Muscle of leg (tissue), 11 donors: ENCODE measurements around the gene ARTN. TPM values are rescaled to one million over a fixed set of nuclear protein-coding genes. Genes with fewer than 3 reads are reported as not detected.

Source experiments
- DNase-seq: peaks from one replicate; pipeline ENCODE4 v3.0.0; 2013
- H3K27ac ChIP-seq: one replicate; pipeline ENCODE4 v1.5.1; 2013; ENCODE audit warnings: mild to moderate bottlenecking, low read length, control low read depth
- H3K27me3 ChIP-seq: one replicate; pipeline ENCODE4 v1.6.1; 2013; ENCODE audit warnings: low read length; ENCODE audit not compliant: control insufficient read depth, insufficient read depth
- H3K36me3 ChIP-seq: one replicate; pipeline ENCODE4 v1.6.1; 2013; ENCODE audit warnings: low read length; ENCODE audit not compliant: control insufficient read depth, insufficient read depth
- H3K4me1 ChIP-seq: one replicate; pipeline ENCODE4 v1.6.1; 2013; ENCODE audit warnings: low read length; ENCODE audit not compliant: control insufficient read depth, insufficient read depth
- H3K4me3 ChIP-seq: one replicate; pipeline ENCODE4 v1.5.1; 2013; ENCODE audit warnings: low read length, control low read depth
- H3K9me3 ChIP-seq: replicated peaks from 2 replicates; pipeline ENCODE4 v1.6.1; 2013; ENCODE audit warnings: low read depth, low read length; ENCODE audit not compliant: control insufficient read depth
- WGBS: methylation state at CpG from one replicate; pipeline ENCODE4 v1.1.5; 2013; ENCODE audit warnings: missing lambda C conversion rate; ENCODE audit not compliant: insufficient coverage; 5-methylcytosine and 5-hydroxymethylcytosine counted together
- polyA plus RNA-seq, 8 donors: library from polyadenylated mRNA; unstranded; fragments of 120-200 nt; gene quantifications; one replicate each; pipeline versions ENCODE4 v1.2.1 to v1.2.3, GENCODE V29; 2013; ENCODE audit warnings: inconsistent platforms in 1 of 8, low replicate concordance in 1 of 8; ENCODE audit not compliant: insufficient read length in 8 of 8, insufficient read depth in 1 of 8
- total RNA-seq: library from RNA; stranded (reverse); fragments of 120-200 nt; gene quantifications from one replicate; pipeline ENCODE4 v1.2.4, GENCODE V29; 2013

The ARTN gene
- total and polyA plus RNA-seq, 9 donors: 0.49 to 2.4 (median 1.2) TPM

DNA sequence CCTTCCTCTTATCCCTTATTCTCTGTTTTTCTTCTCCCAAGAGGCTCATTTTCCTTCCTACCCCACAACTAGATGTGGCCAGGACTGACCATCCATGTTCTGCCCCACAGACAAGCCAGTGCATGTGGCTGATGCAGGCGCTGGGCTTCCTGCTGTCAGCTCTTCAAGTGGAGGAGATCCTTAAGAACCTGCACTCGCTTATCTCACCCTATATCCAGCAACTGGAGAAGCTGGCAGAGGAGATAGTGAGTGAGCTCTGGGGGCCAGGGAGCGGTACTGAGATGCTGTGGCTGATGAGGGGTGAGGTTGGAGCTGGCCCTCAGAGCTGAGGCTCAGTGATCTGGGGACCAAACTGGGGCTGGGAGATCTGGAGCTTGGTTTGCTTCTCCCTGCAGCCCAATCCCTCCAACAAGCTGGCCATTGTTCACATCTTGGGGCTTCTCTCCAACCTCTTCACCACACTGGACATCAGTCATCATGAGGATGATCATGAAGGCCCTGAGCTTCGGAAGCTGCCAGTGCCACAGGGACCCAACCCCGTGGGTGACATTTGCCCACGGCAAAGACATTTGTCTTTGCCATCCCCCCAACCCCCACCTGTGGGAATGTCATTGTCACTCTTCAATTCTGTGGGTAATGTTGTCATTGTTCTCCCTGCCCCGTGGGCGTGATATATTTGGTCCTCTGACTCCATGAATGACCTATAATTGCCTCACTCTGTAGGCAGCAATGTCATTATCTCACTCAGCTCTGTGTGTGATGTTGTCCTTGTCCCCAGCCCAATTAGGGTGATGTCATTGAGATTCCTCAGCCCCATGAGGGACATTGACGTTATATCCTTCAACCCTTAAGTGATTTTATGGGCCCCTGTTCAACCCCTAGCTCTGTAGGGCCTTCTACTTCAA lies 25.0 kb downstream of the ARTN start:
- H3K27ac ChIP-seq: no peak overlapping the region

DNA sequence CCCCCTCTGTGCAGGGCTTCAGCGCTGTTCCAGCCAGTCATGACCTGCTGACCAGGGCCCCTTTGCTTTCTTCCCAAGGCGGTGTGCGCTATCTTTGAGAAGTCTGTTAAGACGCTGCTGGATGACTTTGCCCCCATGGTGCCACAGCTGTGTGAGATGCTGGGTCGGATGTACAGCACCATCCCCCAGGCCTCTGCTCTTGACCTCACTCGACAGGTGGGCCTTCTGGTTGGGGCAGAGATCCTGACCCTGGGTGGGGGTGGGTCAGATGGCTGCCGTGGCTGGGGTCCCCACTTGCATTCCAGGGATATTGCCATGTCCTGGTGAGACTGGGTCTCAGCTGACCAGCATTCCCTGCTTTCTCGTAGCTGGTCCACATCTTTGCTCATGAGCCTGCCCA lies 27.2 kb downstream of the ARTN start:
- H3K27me3 ChIP-seq: no peaks in the 10 kb centered on the region
- DNase-seq: no peak
- H3K27ac ChIP-seq: no peak overlapping the region
- H3K4me3 ChIP-seq: no peak overlapping the region
- peaks cover 88% of the 10 kb centered on the region for H3K36me3 ChIP-seq
- no peaks in the 10 kb centered on the region for H3K9me3 ChIP-seq
- H3K4me1 ChIP-seq: no peaks in the 10 kb centered on the region
- 84% methylated on average over 4 of the region's 8 CpGs for WGBS

More for the DNA sequence above, 25.0 kb downstream of the ARTN start:
- Histone ChIP-seq H3K4me1 (no peaks in the 10 kb centered on the region), H3K9me3 (no peaks in the 10 kb centered on the region), H3K4me3 (no peak overlapping the region), H3K27me3 (no peaks in the 10 kb centered on the region), H3K36me3 (peaks cover 80% of the 10 kb centered on the region)
- DNase-seq: no peak
- WGBS: no CpG with 5 or more reads among the region's 9 CpGs

- Histone ChIP-seq H3K9me3 (no peaks in the 10 kb centered on the region), H3K27me3 (no peaks in the 10 kb centered on the region), H3K4me3 (no peak overlapping the region), H3K36me3 (peaks cover 85% of the 10 kb centered on the region), H3K27ac (no peak overlapping the region), H3K4me1 (no peaks in the 10 kb centered on the region)
- no peak for DNase-seq
- WGBS: 89% methylated on average over 3 of the region's 3 CpGs
Measured at GRCh38 chr1:43961692-43962091, 28.1 kb downstream of the ARTN start.

- no peaks in the 10 kb centered on the region for H3K9me3 ChIP-seq
- no peaks in the 10 kb centered on the region for H3K4me1 ChIP-seq
Measured at GRCh38 chr1:43962324-43962723, 28.7 kb downstream of the ARTN start.

GRCh38 chr1:43963006-43963405 lies 29.4 kb downstream of the ARTN start:
- WGBS: 93% methylated on average over 3 of the region's 3 CpGs
- DNase-seq: no peak
- H3K4me3 ChIP-seq: no peak overlapping the region
- H3K4me1 ChIP-seq: no peaks in the 10 kb centered on the region
- H3K27ac ChIP-seq: no peak overlapping the region
- H3K9me3 ChIP-seq: no peaks in the 10 kb centered on the region
- H3K36me3 ChIP-seq: peaks cover 83% of the 10 kb centered on the region
- no peaks in the 10 kb centered on the region for H3K27me3 ChIP-seq

More at GRCh38 chr1:43962324-43962723, 28.7 kb downstream of the ARTN start:
- DNase-seq: no peak
- 89% methylated on average over 2 of the region's 2 CpGs for WGBS
- H3K27me3 ChIP-seq: no peaks in the 10 kb centered on the region
- H3K36me3 ChIP-seq: peaks cover 84% of the 10 kb centered on the region
- H3K4me3 ChIP-seq: no peak overlapping the region
- H3K27ac ChIP-seq: no peak overlapping the region

DNA sequence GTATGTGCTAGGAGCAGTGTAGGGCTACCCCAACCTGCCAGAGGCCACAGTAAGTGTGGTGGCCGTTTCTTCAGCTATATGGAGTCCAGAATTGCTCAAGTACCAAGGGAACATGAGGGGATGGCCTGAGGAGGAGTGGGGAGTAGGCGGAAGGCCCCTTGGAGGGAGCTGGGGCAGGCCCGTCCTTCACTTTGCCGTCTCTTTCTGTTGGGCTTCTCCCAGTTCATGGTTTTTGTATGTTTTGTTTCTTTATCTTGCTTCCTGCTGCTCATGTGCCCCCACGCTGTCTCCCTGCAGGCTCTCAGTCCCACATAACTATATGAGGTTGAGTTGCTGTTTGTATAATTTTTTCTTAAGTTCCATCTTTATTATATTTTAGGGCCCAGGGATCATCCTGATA lies 30.3 kb downstream of the ARTN start:
- 81% methylated on average over 2 of the region's 5 CpGs for WGBS
- no peaks in the 10 kb centered on the region for H3K4me1 ChIP-seq
- H3K27ac ChIP-seq: no peak overlapping the region
- no peaks in the 10 kb centered on the region for H3K27me3 ChIP-seq
- no peak overlapping the region for H3K4me3 ChIP-seq
- no peak for DNase-seq
- H3K9me3 ChIP-seq: peaks cover 3% of the 10 kb centered on the region
- H3K36me3 ChIP-seq: peaks cover 75% of the 10 kb centered on the region

DNA sequence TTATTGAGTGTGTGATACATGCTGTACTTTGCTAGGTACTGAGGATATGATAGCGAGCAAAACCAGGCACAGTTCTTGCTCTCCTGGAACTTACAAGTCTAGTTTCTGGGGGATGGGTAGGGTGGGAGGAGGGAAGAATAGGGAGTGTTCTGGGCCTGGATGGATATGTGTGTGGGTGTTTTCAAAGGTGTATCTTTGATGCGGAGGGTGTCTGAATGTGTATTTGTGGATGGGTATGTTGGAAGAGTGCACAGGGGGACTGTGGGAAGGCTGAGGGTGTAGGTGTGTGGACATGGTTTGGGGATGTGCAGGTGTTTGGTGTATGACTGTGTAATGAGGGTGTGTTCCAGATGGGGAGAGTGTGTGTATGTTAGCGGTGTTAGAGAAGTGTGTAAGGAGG lies 31.7 kb downstream of the ARTN start:
- H3K4me1 ChIP-seq: peaks cover 4% of the 10 kb centered on the region
- no peak for DNase-seq
- 91% methylated on average over 2 of the region's 3 CpGs for WGBS
- H3K9me3 ChIP-seq: peaks cover 3% of the 10 kb centered on the region
- peaks cover 60% of the 10 kb centered on the region for H3K36me3 ChIP-seq
- H3K4me3 ChIP-seq: no peak overlapping the region
- no peak overlapping the region for H3K27ac ChIP-seq
- no peaks in the 10 kb centered on the region for H3K27me3 ChIP-seq

GRCh38 chr1:43968348-43968948 lies 34.8 kb downstream of the ARTN start:
- 65% methylated on average over 4 of the region's 6 CpGs for WGBS
- DNase-seq: peak; percentile 62

GRCh38 chr1:43969416-43969745 lies 35.8 kb downstream of the ARTN start:
- Histone ChIP-seq H3K36me3 (peaks cover 52% of the 10 kb centered on the region), H3K4me3 (no peak overlapping the region), H3K27ac (no peak overlapping the region), H3K27me3 (no peaks in the 10 kb centered on the region), H3K9me3 (peaks cover 3% of the 10 kb centered on the region), H3K4me1 (peaks cover 17% of the 10 kb centered on the region)
- DNase-seq: no peak
- WGBS: 33% methylated on average over 4 of the region's 7 CpGs

More at GRCh38 chr1:43968348-43968948, 34.8 kb downstream of the ARTN start:
- peaks cover 12% of the 10 kb centered on the region for H3K4me1 ChIP-seq
- H3K9me3 ChIP-seq: peaks cover 3% of the 10 kb centered on the region
- no peak overlapping the region for H3K4me3 ChIP-seq
- peaks cover 57% of the 10 kb centered on the region for H3K36me3 ChIP-seq
- no peak overlapping the region for H3K27ac ChIP-seq
- no peaks in the 10 kb centered on the region for H3K27me3 ChIP-seq

GRCh38 chr1:43969746-43970466 lies 36.3 kb downstream of the ARTN start, which contains the start of gene DPH2:
Gene DPH2, plus strand, starts transcription at chr1:43970010. Its CDS starts 166 bp downstream, at chr1:43970176.
- H3K27ac ChIP-seq: no peak within 1 kb of the TSS
- H3K4me3 ChIP-seq: peak within 1 kb of the TSS; percentile 94
- peaks cover 17% of the 10 kb centered on the region for H3K4me1 ChIP-seq
- H3K9me3 ChIP-seq: peaks cover 3% of the 10 kb centered on the region
- 3% methylated on average over 20 of the region's 47 CpGs for WGBS
- peaks cover 48% of the 10 kb centered on the region for H3K36me3 ChIP-seq
- no peaks in the 10 kb centered on the region for H3K27me3 ChIP-seq
- DNase-seq: peak; percentile 99
